Stimulated activated CD4-positive, alpha-beta T cell treated with anti-CD3 and anti-CD28 coated beads, Interleukin-12 subunit alpha, Interleukin-12 subunit beta, amount 100 ng/mL, for 24 hours (primary cell): ENCODE results near the gene PARD3.

ENCODE experiments used
- DNase-seq, 2 experiments: peaks; one replicate each; pipeline ENCODE4 v3.0.0-alpha.2; 2020; ENCODE audit warnings: low read depth in 2 of 2

The PARD3 gene

GRCh38 chr10:34348917-34349485 lies 466.1 kb downstream of the PARD3 start:
- no peak for DNase-seq

- no peak for DNase-seq
Measured at GRCh38 chr10:34348021-34348420, 467.1 kb downstream of the PARD3 start.

DNA sequence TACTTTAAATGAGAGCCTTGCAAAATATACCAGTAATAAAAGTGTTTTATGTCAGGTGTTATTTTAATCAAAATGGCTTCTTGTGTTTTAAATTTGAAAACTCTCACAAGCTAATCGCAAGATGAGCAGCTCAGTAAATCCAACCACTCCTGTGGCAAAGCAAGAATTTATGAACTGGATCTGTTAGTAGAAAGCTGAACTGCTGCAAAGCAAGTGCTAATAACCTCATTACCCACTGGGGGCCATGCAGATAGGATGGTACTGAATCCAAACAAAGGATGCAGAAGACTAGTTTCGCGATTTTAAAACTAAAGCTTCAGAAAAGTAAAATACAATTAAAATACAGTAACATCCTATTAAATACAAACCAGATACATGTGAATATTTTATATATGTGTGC lies 468.0 kb downstream of the PARD3 start:
- no peak for DNase-seq

- DNase-seq: no peak
Measured at GRCh38 chr10:34346516-34347100, 468.5 kb downstream of the PARD3 start.

- DNase-seq: no peak
Measured at GRCh38 chr10:34345383-34345782, 469.7 kb downstream of the PARD3 start.

DNA sequence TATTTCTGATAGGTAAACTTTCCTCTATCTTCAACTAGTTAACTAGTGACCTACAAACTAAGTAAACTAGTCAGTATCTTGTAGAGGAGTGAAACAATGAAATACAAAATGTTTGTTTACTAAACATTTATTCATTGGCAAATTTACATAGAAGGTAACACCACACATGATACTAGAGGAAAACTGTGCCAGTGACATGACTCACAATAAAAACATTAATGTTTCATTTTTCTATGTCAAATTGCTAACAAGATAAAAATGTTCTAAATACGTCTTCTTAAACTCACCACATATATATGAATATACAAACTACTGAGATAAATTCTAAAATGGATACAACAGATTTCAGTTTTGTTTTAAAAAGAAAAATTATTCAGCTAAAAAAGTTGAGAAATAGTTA lies 471.3 kb downstream of the PARD3 start:
- no peak for DNase-seq

DNA sequence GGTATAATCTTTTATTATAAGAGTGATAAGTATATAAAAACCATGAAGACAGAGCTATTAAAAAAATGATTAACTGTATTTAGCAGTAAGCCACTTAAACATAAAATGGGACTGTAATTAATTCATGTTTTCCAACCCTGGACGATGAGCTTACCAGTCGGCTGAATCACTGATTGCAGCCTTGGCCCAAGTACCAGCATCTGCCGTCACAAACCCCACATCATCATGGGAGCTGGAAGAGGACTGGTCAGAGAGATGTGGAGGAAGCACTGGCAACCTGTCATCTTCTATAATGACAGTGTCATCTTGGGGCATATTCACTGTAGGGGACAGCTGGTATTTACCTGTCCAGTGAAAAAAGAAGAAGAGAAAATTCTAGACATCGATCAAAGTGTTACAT lies 473.6 kb downstream of the PARD3 start:
- DNase-seq: no peak

DNA sequence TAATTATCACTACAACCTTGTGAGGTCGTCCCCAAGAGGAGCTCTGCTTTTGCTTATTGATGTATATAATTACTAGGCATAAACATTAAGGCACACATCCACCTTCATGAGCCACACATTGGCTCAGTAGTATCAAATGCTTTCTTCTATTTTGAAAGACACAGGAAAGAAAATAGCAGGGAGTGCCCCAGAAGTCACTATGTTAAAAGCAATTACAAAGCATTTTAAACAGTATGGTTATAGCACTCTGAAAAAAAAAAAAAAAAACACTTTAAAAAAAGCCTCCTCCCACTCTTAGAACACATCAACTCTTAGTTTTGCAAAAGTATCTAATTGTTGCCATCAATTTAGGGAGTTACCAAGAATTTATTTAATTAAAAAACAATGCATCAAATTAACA lies 474.2 kb downstream of the PARD3 start:
- no peak for DNase-seq

- no peak for DNase-seq
Measured at GRCh38 chr10:34339816-34340553, 475.1 kb downstream of the PARD3 start.

DNA sequence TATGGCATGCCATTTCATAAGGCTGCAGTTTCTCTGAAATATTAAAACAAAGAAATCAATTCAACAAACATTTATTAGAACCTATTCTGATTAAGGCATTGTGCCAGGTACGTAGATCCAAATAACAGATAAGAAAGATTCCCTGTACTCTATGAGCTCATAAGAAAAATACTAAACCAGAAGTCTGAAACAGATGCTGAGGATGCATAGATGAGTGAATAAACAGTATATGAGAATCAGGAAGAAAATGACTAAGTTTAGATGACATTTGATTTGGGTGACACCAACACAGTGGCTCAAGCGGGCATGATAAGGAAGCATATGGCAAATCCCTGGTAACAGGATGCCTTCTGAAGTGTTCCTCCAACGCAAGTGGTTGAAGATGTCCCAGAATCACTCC lies 477.2 kb downstream of the PARD3 start:
- DNase-seq: no peak

DNA sequence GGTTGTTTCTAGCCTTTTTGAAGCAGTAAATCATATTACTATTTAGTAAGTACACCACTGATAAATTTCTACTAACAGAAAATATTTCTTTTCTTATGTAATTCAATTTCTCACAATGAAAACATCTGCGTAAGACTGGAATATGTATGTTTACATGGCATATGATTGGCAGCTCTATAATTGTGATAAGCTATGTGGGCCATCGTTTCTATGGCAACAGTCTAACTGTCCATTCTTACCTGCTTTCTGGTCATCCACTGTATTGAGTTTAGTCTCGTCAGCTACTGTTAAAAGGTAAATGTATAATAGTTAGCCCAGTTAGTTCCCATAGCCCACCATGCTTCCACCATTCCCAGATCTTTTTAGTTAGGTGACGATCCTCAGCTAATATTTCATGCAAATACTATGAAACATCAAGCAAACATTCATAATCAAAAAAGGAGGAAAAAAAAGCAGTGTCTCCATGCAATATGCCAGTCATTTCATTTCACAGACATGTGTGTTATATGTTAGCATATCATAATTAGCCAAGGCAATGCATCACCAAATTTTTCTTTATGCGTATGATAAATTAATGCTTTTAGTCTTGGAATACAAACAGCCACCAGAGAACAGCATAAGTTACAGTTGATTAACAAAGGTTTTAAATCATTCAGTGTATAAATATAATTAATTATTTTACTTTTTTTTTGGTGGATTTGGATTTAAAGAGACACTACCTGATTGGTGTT lies 479.0 kb downstream of the PARD3 start:
- DNase-seq: no peak

DNA sequence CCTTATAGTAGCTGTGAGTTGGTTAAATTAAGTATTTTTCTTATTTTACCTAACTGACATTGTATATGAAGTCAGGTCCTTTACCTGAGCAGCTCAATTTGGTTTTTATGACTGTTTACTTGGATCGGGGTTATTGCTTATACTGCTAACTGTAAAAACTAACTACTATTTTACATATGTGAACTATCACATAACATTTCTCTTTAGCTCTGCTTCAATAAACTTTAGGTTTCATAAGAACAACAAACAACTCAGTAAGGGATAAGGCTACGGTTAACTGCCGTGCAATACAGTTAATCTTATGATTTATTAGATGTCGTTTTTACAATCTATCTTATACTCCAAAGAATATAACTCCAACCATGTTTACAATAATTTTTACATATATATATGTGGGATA lies 480.2 kb downstream of the PARD3 start:
- DNase-seq: no peak

GRCh38 chr10:34333513-34333912 lies 481.6 kb downstream of the PARD3 start:
- no peak for DNase-seq

DNA sequence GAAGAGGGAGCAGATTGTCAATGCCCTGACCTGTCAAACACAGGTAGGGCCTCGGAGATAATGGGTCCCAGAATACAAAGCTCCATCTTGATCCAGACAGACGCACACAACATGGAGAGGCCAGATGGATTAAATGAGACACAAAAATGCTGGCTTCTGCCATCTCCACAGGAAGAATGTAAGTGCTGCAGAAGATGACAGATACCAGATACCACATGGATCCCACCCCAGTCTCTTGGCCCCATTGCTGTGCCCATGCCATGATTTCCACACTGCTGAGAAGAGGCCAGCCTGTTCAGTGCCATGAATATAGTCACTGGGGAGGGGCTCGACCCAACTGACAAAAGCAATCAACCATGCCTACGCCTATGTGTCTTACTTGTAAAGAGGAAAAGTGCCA lies 487.9 kb downstream of the PARD3 start:
- DNase-seq: no peak

DNA sequence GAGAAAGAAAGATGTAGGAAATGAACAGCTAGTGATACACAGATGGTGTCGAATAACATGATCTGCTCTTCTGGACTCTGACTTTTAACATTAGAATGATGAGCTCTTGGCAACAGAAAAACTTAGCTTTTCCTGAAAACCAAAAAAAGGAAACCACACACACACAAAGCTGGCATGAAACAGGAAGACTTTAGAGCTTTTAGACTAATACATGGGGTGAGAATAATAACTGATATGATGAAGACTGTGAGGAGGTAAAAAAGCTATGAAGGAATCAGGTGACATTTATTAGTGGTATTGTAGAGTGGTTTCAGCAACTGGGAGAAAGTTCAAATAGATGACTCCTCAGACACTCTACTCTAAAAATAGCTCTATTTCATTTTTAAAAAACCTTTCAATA lies 491.9 kb downstream of the PARD3 start:
- DNase-seq: no peak

DNA sequence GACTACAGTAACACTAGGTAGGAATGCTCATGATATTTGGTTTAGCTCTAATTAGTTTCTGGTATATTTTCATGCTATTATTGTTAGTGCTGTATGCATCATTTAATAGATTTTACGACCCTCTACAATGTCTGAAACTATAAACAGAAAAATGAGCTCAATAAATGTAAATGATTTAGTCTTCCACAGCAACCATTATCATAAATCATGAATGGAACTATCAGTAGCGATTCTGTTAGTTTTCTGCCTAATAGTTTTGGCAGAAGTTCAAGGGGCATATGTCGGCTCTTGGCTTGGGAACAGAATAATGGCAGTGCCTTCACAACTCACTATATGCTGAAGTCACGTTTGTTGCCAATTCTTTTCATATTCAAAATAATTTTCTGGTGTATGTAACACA lies 494.8 kb downstream of the PARD3 start:
- DNase-seq: no peak

GRCh38 chr10:34319197-34319846 lies 495.8 kb downstream of the PARD3 start:
- no peak for DNase-seq

DNA sequence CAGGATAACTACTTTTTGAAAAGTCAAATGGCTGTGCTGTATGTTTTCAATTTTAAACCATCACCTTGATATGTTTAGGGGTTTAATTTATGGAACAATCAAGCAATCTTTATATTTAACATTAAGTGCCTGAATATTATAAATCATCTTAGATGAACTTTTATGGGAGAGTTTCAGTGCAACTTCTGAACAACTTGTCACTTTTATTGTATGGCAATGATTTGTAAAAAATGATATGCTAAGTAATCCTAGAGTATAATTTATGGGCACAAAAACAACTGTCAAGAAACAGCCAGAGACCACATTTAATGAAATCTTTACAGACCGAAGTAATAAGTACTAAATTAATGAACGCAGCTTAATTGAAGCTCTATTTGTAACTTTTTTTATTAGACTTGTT lies 498.9 kb downstream of the PARD3 start:
- DNase-seq: no peak

DNA sequence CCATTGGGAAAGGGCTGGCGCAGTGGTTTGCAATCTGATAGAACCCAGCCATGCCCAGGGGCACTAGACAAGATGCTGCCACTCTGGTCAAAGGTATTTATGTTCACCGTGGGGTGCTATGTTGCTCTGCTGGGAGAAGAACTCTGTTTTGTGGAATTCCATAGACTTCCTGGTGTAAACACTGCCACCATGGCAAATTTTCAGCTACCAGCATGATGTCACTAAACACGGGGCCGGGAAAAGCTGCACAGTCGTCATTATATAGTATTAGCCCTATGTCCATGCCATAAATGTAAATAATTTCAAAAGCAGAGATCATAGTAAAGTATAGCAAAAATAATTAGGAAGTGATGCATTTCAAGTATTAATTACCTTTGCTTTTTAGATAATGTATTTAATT lies 500.6 kb downstream of the PARD3 start:
- no peak for DNase-seq

- no peak for DNase-seq
Measured at GRCh38 chr10:34313888-34314287, 501.2 kb downstream of the PARD3 start.

GRCh38 chr10:34313353-34313752 lies 501.7 kb downstream of the PARD3 start:
- DNase-seq: no peak

- DNase-seq: no peak
Measured at GRCh38 chr10:34311679-34312078, 503.4 kb downstream of the PARD3 start.
